Left ventricle myocardium inferior (tissue), 1 donor: Measurements from ENCODE around the gene IGSF11. TPM values are rescaled to one million over a fixed set of nuclear protein-coding genes. Genes with fewer than 3 reads are reported as not detected.

Source experiments
- DNase-seq: peaks from one replicate; pipeline ENCODE4 v3.0.0-alpha.2; 2020
- H3K27ac ChIP-seq: fragments of 200-600 bp; replicated peaks from 2 replicates; pipeline ENCODE4 v1.8.0; 2021
- H3K27me3 ChIP-seq: fragments of 200-600 bp; 2 replicates; pipeline ENCODE4 v1.8.0; 2021; ENCODE audit warnings: low read depth
- H3K36me3 ChIP-seq: fragments of 200-600 bp; 2 replicates; pipeline ENCODE4 v1.8.0; 2021
- H3K4me1 ChIP-seq: fragments of 200-600 bp; 2 replicates; pipeline ENCODE4 v1.8.0; 2021
- H3K4me3 ChIP-seq: fragments of 200-600 bp; 2 replicates; pipeline ENCODE4 v1.8.0; 2021; ENCODE audit warnings: mild to moderate bottlenecking, moderate library complexity
- H3K9me3 ChIP-seq: fragments of 200-600 bp; replicated peaks from 2 replicates; pipeline ENCODE4 v1.8.0; 2021
- intact Hi-C: fragments of 100-400 bp; cut with micrococcal nuclease; formaldehyde crosslinking; loops from one replicate; pipeline ENCODE4 v1.11.0; 2022
- total RNA-seq: library from RNA; stranded (reverse); fragmentation: NEBNext Ultra II Directional; extraction: Animal tissue kit (Norgen Biotek cat#: 25700); gene quantifications from one replicate; pipeline ENCODE4 v1.2.1, GENCODE V29; 2021
- TF ChIP-seq, protein P1 (sequence below): fragments of 200-600 bp; IDR thresholded peaks from 2 replicates; pipeline ENCODE4 v1.8.0; 2021; ENCODE audit warnings: antibody characterized with exemption, mild to moderate bottlenecking, borderline replicate concordance
- donor health status: DM: no; HTN: yes; CAD: no; lungs with severe emphysema.

IGSF11 gene
- total RNA-seq, 1 donor from 2014 or later = 2.1 TPM

DNA sequence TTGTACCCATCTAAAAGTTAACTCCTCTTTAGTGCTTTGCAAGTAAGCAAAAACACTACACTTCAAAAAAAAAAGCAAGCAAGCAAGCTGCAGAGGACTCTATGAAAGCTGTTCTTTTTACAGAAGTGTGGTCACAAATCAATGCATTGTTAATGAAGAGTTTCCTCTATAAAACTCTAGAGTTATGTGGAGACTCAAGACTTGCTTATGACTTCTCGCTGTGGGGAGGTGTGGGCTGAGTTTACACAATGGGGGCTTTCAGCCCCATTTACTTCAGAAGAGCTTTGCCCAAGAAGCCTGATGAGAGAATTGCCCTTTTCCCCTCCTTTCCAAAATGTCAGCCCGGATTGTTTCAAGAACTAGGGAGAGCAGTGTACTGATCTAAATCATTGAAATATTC is 144.4 kb downstream of the IGSF11 start:
- Histone ChIP-seq H3K36me3 (no peaks in the 10 kb centered on the region), H3K27me3 (peaks cover 67% of the 10 kb centered on the region), H3K9me3 (no peaks in the 10 kb centered on the region), H3K4me3 (no peak overlapping the region), H3K27ac (no peak overlapping the region), H3K4me1 (no peaks in the 10 kb centered on the region)
- TF ChIP-seq, protein P1, sequence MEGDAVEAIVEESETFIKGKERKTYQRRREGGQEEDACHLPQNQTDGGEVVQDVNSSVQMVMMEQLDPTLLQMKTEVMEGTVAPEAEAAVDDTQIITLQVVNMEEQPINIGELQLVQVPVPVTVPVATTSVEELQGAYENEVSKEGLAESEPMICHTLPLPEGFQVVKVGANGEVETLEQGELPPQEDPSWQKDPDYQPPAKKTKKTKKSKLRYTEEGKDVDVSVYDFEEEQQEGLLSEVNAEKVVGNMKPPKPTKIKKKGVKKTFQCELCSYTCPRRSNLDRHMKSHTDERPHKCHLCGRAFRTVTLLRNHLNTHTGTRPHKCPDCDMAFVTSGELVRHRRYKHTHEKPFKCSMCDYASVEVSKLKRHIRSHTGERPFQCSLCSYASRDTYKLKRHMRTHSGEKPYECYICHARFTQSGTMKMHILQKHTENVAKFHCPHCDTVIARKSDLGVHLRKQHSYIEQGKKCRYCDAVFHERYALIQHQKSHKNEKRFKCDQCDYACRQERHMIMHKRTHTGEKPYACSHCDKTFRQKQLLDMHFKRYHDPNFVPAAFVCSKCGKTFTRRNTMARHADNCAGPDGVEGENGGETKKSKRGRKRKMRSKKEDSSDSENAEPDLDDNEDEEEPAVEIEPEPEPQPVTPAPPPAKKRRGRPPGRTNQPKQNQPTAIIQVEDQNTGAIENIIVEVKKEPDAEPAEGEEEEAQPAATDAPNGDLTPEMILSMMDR = no peak
- no peak for DNase-seq
- intact Hi-C loops = no loop called here

DNA sequence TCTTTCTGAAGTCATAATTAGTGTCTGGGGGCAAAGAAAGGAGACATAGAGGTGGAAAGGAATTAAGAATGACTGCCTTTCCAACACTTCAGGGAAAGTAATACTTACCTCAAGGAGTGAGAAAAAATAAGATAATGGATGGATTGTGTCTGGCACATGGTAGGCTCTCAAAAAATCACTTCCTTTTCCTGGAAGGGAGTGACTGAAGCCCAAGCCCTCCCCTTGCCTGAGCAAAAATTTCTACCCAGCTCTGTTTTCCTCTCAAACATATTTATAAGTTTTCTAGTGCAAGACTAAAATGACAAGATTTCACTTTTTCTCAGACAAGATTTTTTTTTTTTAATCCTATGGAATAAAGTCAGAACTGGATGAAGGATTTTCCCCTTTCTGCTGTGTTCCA is 145.0 kb downstream of the IGSF11 start:
- Histone ChIP-seq H3K36me3 (no peaks in the 10 kb centered on the region), H3K9me3 (no peaks in the 10 kb centered on the region), H3K27ac (no peak overlapping the region), H3K27me3 (peaks cover 65% of the 10 kb centered on the region), H3K4me1 (no peaks in the 10 kb centered on the region), H3K4me3 (no peak overlapping the region)
- DNase-seq = no peak
- intact Hi-C loops = loop anchor here (5.0 kb wide), 1 partner anchor 148 kb away; no protein-coding TSS in a partner anchor
- TF ChIP-seq, protein P1 = no peak

DNA sequence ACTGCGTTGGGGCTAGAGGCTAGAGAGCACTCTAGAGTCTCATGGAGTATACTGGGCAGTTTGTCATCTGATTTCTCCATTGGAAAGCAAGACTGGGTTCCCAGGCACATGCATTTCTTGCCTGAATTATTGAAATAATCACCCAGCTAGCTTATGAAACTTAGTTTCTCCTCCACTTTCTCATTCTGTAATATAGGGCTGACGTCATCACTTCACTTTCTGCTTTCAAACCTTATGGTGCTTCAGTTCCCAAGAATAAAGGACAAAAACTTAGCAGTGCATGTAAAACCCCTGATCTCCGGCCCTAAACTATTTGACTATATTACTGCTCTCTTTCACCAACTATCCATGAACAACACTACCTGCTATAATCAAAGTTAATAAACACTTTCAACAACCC is 147.9 kb downstream of the IGSF11 start:
- Histone ChIP-seq H3K36me3 (no peaks in the 10 kb centered on the region), H3K9me3 (no peaks in the 10 kb centered on the region), H3K27me3 (peaks cover 45% of the 10 kb centered on the region), H3K4me1 (no peaks in the 10 kb centered on the region), H3K4me3 (no peak overlapping the region), H3K27ac (no peak overlapping the region)
- no peak for DNase-seq
- TF ChIP-seq, protein P1 = no peak
- intact Hi-C loops = loop anchor here (5.0 kb wide), 1 partner anchor 151 kb away; no protein-coding TSS in a partner anchor

DNA sequence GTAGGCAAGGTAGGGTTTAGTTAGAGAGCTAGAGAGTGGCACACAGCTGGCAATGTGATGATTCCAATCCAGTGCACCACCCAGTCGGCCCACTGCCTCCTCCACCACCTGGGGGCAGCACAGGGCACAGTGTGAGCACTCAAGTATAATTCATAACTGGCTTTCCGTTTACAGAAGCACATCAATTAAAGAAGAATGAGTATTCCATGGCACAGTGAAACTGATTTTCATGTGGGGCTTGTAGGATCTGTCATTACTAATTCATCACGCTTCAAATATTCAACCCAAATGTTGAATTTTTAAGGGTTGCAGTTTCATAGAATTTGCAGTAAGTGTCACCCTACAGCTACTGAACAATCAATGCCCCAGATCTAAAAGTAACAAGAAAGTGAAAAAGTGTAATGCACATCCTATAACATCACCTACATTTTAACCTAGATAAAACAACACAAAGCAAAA is 149.9 kb downstream of the IGSF11 start:
- intact Hi-C loops = loop anchor here (5.0 kb wide), 1 partner anchor 153 kb away; no protein-coding TSS in a partner anchor
- Histone ChIP-seq H3K27ac (no peak overlapping the region), H3K4me3 (no peak overlapping the region), H3K9me3 (no peaks in the 10 kb centered on the region), H3K4me1 (peaks cover 1% of the 10 kb centered on the region), H3K36me3 (no peaks in the 10 kb centered on the region), H3K27me3 (peaks cover 37% of the 10 kb centered on the region)
- TF ChIP-seq, protein P1 = peak; percentile 90
- DNase-seq = peak; percentile 65

DNA sequence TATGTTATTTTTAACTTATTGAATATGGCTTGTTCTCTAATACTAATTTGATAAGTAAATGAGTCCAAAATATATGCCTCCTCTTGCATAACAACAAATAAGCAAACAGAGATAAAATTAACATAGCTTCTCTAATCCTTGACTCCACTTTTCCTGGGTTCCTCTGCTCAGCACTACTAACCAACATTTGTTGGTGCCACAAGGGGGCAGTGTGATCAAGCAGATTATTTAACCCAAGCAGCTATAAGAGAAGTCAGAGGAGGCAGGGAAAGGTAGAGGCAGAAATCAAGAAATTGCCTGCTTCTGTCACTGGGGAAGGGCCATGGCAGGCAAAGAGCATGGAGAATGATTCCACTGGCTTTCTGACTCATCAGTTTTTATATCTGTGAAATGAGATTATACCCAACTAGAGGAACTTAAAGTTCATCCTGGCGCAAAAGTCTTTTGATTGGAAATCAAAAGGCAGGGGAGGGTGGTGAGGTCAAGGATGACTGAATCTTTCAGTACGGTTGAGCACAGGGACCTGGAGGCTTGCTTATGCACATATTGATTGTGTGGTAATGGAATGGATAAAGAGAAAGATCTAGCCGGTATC is 152.2 kb downstream of the IGSF11 start:
- TF ChIP-seq, protein P1 = peak; percentile 81
- no peaks in the 10 kb centered on the region for H3K9me3 ChIP-seq
- no peaks in the 10 kb centered on the region for H3K36me3 ChIP-seq
- no peak overlapping the region for H3K4me3 ChIP-seq
- H3K4me1 ChIP-seq = peaks cover 10% of the 10 kb centered on the region
- intact Hi-C loops = loop anchor here (2.0 kb wide), 1 partner anchor 216 kb away; no protein-coding TSS in a partner anchor
- DNase-seq = peak; percentile 25
- no peak overlapping the region for H3K27ac ChIP-seq
- H3K27me3 ChIP-seq = peaks cover 17% of the 10 kb centered on the region
